Activated T-cell treated with anti-CD3 and anti-CD28 coated beads, Interleukin-2, amount 50 U/mL, for 24 hours (primary cell): ENCODE data around the gene SPPL2A.
"Not testable (repeated sequence)": the region's sequence is repeated elsewhere in the genome, so short reads cannot be mapped to it uniquely, and the experiment has no call there.

ENCODE experiments used
- DNase-seq: peaks from one replicate; pipeline ENCODE4 v3.0.0-alpha.2; 2020
- H3K27ac Mint-ChIP-seq: 2 replicates; pipeline ENCODE4 v1.8.0; 2020; ENCODE audit warnings: mild to moderate bottlenecking, mixed read lengths
- H3K27me3 Mint-ChIP-seq: 2 replicates; pipeline ENCODE4 v1.8.0; 2020; ENCODE audit warnings: mixed read lengths
- H3K36me3 Mint-ChIP-seq: 2 replicates; pipeline ENCODE4 v1.8.0; 2020; ENCODE audit warnings: low read depth, mixed read lengths
- H3K4me1 Mint-ChIP-seq: 2 replicates; pipeline ENCODE4 v1.8.0; 2020; ENCODE audit warnings: low read depth, mixed read lengths
- H3K4me3 Mint-ChIP-seq: 2 replicates; pipeline ENCODE4 v1.8.0; 2020; ENCODE audit warnings: mild to moderate bottlenecking, moderate library complexity, mixed read lengths
- H3K9me3 Mint-ChIP-seq: 2 replicates; pipeline ENCODE4 v1.8.0; 2020; ENCODE audit warnings: mixed read lengths

The SPPL2A gene

DNA sequence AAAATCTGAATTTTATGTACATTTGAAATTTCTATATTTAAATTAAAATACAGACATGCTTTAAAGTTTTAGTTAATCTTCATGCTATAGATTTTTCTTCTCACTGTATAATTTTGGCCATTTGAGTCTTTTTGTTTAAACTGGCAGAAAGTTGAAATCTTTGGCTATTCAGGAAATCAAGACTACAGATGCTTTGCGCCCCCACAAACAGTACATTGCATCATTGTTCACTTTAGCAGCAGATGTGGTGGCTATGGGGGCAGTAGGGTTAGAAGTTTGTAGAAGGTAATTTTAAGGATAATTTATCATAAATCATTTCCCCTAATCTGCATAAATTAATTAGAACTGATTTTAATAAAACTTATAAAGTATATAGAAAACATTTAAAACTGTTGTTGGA lies 20.9 kb downstream of the SPPL2A start:
- DNase-seq = no peak
- Mint-ChIP-seq H3K27ac (no peak overlapping the region), H3K4me1 (no peaks in the 10 kb centered on the region), H3K27me3 (no peaks in the 10 kb centered on the region), H3K4me3 (no peak overlapping the region), H3K36me3 (peaks cover 61% of the 10 kb centered on the region), H3K9me3 (no peaks in the 10 kb centered on the region)

DNA sequence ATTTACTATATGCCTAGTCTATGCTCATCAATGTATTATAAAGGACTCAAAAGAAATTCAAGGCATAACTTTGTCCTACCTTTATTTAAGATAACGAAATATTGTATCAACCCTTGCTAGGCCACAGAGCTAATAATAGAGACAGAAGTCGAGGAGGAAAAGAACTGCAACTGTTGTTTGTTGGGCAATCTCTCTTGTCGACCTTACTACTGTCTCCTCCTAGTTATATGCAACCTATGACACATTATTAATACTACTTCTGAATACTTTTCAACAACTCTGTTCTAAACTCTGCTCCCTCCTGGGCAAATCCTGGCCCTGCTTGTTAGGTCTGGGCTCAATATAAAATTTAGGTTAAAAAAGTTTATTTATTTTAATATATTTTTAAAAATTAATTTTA lies 24.6 kb downstream of the SPPL2A start:
- Mint-ChIP-seq H3K36me3 (peaks cover 61% of the 10 kb centered on the region), H3K27me3 (no peaks in the 10 kb centered on the region), H3K27ac (no peak overlapping the region), H3K4me1 (no peaks in the 10 kb centered on the region), H3K4me3 (no peak overlapping the region), H3K9me3 (no peaks in the 10 kb centered on the region)
- DNase-seq = no peak

DNA sequence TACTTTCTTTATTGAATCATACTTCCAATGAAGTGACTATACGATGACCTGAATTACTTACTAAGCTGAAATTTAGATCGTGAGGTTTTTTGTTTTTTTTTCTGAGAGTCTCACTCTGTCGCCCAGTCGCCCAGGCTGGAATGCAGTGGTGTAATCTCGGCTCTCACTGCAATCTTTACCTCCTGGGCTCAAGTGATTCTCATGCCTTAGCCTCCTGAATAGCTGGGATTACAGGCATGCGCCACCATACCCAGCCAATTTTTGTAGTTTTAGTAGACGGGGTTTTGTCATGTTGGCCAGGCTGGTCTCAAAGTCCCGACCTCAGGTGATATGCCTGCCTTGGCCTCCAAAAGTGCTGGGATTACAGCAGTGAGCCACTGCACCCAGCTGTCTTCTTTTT lies 28.7 kb downstream of the SPPL2A start:
- H3K36me3 Mint-ChIP-seq = peaks cover 74% of the 10 kb centered on the region
- H3K9me3 Mint-ChIP-seq = no peaks in the 10 kb centered on the region

DNA sequence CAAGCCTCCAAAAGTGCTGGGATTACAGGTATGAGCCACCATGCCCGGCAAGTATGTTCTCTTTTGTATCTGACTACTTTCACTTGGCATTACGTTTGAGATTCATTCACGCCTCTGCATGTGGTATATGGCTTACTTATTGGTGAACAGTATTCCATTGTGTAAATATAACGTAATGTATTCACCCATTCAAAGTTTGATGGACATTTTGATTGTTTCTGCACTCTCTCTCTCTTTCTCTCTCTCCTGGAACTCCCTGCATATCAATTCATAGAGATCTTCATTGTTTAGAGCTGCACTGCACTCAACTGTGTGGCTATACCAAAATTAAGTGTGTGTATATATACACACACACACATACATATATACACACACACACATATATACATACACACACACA lies 30.4 kb downstream of the SPPL2A start:
- Mint-ChIP-seq H3K36me3 (peaks cover 78% of the 10 kb centered on the region), H3K9me3 (no peaks in the 10 kb centered on the region), H3K27ac (no peak overlapping the region), H3K4me3 (no peak overlapping the region), H3K4me1 (no peaks in the 10 kb centered on the region), H3K27me3 (no peaks in the 10 kb centered on the region)
- no peak for DNase-seq

More for the DNA sequence above, 28.7 kb downstream of the SPPL2A start:
- no peak for DNase-seq
- no peak overlapping the region for H3K4me3 Mint-ChIP-seq
- H3K27me3 Mint-ChIP-seq = no peaks in the 10 kb centered on the region
- H3K4me1 Mint-ChIP-seq = no peaks in the 10 kb centered on the region
- H3K27ac Mint-ChIP-seq = peak overlapping the region; percentile 27

DNA sequence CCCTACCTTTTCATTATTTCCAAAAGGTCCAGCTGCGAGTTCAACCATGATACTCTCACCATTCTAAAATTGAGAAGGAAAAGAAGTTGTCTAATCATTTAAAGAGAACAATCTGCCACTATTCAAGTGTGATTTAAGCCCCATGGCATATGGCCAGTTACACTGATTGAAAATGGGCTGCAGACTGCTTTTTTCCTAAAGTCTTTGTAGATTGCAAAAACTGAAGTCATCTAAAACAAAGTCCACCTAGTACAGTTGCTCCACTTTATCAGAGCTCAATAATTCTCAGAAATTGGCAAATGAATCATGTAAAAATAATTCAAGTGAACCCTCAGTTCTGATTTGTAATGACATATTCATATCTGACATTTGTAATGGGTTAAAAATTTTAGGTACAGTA lies 39.2 kb downstream of the SPPL2A start:
- Mint-ChIP-seq H3K4me3 (no peak overlapping the region), H3K27me3 (no peaks in the 10 kb centered on the region), H3K9me3 (no peaks in the 10 kb centered on the region), H3K4me1 (peaks cover 11% of the 10 kb centered on the region), H3K27ac (peak overlapping the region; percentile 71), H3K36me3 (peaks cover 75% of the 10 kb centered on the region)
- no peak for DNase-seq

DNA sequence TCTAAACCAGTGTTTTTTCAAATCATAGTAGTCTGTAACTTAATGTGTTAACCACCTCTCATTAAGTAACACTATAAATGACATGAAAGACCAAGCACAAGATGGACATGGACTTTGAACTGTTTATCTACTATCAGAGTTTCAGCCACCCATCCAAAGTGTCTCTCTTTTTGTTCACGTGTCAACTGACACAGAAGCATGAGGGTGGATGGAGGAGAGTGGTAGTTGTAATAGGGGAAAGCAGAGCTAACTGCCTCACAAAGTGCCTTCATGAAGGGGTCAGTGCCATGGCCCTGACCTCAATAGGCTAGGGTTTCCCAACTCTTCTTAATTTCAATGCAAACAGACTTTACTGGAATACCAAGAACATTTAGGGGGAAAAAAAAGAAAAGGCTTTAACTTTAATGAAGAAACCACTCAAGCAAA lies 46.8 kb downstream of the SPPL2A start:
- Mint-ChIP-seq H3K27me3 (no peaks in the 10 kb centered on the region), H3K4me1 (no peaks in the 10 kb centered on the region), H3K4me3 (no peak overlapping the region), H3K27ac (no peak overlapping the region), H3K9me3 (no peaks in the 10 kb centered on the region), H3K36me3 (peaks cover 64% of the 10 kb centered on the region)
- no peak for DNase-seq

DNA sequence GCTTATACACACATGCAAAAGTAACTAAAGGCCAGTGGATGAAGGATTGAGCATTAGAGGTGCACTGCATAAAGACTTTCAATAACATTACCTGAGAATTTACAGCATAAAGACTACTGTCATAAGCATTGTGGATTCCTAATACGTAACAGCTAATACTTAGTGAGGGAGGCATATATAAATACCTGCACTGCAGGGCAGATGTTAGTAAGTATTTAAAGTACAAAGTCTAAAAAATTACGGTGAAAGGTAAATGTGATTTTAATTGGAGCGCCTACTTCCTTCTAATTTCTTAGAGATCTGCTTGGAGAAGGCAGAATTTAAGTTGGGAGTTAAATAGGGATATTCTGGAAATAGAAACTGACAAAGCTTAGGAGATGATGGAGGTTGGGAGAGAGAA lies 53.5 kb downstream of the SPPL2A start:
- no peak overlapping the region for H3K27ac Mint-ChIP-seq
- no peaks in the 10 kb centered on the region for H3K4me1 Mint-ChIP-seq
- no peaks in the 10 kb centered on the region for H3K27me3 Mint-ChIP-seq
- H3K4me3 Mint-ChIP-seq = no peak overlapping the region
- H3K9me3 Mint-ChIP-seq = no peaks in the 10 kb centered on the region
- H3K36me3 Mint-ChIP-seq = peaks cover 55% of the 10 kb centered on the region
- no peak for DNase-seq

DNA sequence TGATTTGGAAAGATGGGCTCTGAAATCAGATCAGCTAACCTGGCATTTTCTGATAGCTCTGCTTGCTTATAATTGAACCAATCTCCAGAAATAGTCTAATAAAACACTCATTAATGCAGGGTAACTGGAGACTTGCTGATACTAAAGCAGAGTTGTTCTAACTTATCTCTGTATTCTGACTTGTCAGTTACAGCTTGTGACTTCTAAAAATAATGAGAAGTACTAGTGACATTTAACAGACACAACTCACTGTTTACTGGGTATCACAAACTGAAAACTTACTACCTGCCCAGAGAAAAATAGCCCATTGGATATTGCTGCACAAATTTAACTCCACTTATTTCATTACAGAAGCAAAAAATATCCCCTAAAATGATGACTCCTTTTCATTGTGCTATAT lies 54.9 kb downstream of the SPPL2A start:
- Mint-ChIP-seq H3K4me1 (no peaks in the 10 kb centered on the region), H3K27ac (no peak overlapping the region), H3K9me3 (no peaks in the 10 kb centered on the region), H3K36me3 (peaks cover 59% of the 10 kb centered on the region), H3K4me3 (no peak overlapping the region), H3K27me3 (no peaks in the 10 kb centered on the region)
- no peak for DNase-seq

DNA sequence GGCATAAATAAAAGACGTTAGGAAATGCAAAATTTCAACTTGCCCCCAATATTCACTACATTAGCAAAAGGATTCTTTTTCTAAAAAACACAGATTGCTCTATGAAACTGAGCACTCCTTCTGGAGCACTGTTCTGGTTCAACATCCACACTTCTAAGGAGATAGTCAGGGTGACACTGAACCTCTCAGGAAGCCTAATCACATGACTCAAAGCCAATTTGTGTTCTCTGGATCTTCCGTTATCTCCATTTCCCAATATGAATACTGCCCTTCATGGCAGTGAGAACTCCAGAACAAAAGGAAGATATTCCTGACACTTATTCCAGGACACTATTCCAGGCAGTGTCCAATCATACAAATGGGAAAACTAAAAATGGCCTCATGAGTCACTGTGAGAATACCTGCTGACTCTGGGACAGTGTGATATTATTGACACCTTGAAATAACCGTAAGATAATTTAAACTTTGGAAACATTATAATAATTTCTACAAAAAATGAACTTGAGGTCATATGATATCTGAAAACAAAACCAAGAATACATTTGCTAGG lies 57.6 kb downstream of the SPPL2A start:
- H3K27me3 Mint-ChIP-seq = no peaks in the 10 kb centered on the region
- H3K36me3 Mint-ChIP-seq = peaks cover 59% of the 10 kb centered on the region
- no peak overlapping the region for H3K27ac Mint-ChIP-seq
- no peak for DNase-seq
- H3K9me3 Mint-ChIP-seq = no peaks in the 10 kb centered on the region
- no peaks in the 10 kb centered on the region for H3K4me1 Mint-ChIP-seq
- no peak overlapping the region for H3K4me3 Mint-ChIP-seq

DNA sequence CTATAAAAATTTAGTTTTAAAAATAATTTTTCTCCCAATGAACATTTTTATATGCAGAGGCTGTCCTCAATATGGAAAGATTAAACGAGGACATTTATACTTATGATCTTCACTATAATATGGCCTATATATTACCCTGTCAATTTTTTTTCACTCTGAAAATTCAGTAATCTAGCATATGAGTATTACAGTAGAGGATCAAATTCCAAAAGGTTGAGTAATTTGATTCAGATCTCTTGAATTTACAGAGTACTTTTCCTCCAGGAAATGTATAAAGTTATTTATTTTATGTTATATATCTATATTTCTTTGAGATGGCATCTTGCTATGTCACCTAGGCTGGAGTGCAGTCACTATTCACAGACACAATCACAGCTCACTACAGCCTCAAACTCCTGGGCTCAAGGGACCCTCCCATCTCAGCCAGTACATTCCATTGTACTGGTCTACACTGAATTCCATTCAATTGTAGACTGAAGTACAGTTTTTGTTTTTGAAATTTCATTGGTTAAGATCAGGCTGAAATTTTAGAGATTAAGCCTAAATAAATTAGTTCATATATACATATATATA lies 62.7 kb downstream of the SPPL2A start:
- no peaks in the 10 kb centered on the region for H3K4me1 Mint-ChIP-seq
- no peak for DNase-seq

DNA sequence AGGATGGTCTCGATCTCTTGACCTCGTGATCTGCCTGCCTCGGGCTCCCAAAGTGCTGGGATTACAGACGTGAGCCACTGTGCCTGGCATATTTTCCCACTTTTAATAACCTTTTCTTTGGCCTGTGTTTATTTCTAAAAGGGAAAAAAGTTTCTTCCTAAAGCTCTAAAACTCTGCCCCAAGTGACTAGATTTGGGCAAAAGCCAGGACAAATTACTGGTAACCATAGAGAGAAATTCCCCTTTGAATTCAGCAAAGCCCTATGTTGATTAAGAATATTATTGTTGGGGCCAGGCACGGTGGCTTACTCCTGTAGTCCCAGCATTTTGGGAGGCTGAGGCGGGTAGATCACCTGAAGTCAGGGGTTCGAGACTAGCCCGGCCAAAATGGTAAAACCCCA lies 67.4 kb downstream of the SPPL2A start:
- no peaks in the 10 kb centered on the region for H3K9me3 Mint-ChIP-seq
- H3K4me3 Mint-ChIP-seq = no peak overlapping the region
- no peaks in the 10 kb centered on the region for H3K27me3 Mint-ChIP-seq
- H3K27ac Mint-ChIP-seq = no peak overlapping the region
- no peak for DNase-seq
- peaks cover 1% of the 10 kb centered on the region for H3K4me1 Mint-ChIP-seq
- peaks cover 9% of the 10 kb centered on the region for H3K36me3 Mint-ChIP-seq

More for the DNA sequence above, 62.7 kb downstream of the SPPL2A start:
- Mint-ChIP-seq H3K27me3 (no peaks in the 10 kb centered on the region), H3K36me3 (peaks cover 38% of the 10 kb centered on the region), H3K9me3 (no peaks in the 10 kb centered on the region), H3K4me3 (no peak overlapping the region), H3K27ac (no peak overlapping the region)

DNA sequence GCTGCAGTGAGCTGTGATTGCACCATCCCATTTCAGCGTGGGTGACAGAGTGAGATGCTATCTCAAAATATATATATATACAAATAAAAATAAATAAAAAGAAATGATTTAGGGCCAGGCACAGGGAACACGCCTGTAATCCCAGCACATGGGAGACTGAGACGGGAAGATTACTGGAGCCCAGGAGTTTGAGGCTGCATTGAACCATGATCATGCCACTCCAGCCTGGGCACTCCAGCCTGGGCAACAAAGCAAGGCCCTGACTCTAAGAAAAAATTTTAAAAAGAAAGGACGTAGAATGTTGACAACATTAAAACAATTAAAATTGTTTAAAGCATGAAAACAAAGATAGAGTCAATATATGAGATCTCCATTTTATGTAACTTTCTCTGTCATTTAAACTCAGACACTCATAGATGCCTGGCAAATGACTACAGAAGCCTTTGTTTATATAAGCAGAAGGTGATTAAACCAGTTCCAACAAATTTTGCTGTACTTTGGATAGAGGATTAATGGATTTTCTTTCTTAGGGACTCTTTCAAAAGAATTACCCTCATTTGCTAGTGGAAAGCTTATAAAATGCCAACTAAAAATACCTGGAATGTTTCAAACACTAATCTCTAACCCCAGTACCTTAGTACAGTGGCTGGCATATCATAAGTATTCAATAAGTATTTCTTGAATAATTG lies 68.3 kb downstream of the SPPL2A start:
- H3K27me3 Mint-ChIP-seq = no peaks in the 10 kb centered on the region
- DNase-seq = no peak
- H3K4me3 Mint-ChIP-seq = no peak overlapping the region
- H3K27ac Mint-ChIP-seq = no peak overlapping the region
- peaks cover 9% of the 10 kb centered on the region for H3K36me3 Mint-ChIP-seq
- H3K4me1 Mint-ChIP-seq = peaks cover 1% of the 10 kb centered on the region
- H3K9me3 Mint-ChIP-seq = no peaks in the 10 kb centered on the region

DNA sequence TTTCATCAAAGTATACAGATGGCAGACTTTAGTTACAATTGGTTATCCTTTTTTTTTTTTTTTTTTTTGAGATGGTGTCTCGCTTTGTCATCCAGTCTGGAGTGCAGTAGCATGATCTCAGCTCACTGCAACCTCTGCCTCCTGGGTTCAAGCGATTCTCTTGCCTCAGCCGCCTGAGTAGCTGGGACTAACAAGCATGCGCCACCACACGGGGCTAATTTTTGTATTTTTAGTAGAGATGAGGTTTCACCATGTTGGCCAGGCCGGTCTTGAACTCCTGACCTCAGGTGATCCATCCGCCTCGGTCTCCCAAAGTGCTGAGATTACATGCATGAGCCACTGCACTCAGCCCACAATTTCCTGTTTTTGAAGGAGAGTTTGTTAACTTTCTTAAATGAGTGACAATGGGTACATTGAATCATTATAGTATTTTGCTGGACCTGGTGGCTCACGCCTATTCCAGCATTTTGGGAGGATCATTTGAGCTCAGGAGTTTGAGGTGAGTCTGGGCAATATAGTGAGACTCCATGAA lies 70.8 kb downstream of the SPPL2A start:
- H3K9me3 Mint-ChIP-seq, DNase-seq, H3K27ac Mint-ChIP-seq, H3K4me3 Mint-ChIP-seq, H3K27me3 Mint-ChIP-seq, H3K4me1 Mint-ChIP-seq, H3K36me3 Mint-ChIP-seq: not testable (repeated sequence)

DNA sequence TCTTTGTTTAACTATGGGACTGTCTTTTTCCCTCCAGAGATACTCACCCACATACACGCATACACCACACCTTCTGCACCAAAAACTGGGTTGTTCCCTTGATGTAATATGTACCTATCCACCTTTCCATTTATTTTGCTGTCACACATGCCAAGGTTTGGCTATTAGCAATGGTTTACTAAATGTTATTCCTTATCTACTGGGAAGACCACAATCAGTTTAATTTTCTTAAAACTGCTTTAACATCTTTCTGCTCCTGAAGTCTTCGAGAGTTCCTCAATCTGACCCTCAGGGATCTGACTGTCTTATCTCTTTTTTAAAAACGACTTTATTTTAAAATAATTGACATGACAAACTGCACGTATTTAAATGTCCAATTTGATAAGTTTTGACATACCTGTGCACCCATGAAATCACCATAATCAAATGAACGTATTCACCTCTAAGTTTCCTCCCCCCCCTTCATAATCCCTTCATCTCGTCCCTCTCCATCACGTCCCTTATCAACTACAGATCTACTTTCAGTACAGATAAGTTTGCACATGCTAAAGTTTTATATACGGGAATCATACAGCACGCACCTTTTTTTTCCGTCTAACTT lies 78.1 kb downstream of the SPPL2A start:
- Mint-ChIP-seq H3K27ac (peak overlapping the region; percentile 99), H3K4me1 (peaks cover 46% of the 10 kb centered on the region), H3K9me3 (no peaks in the 10 kb centered on the region), H3K4me3 (peak overlapping the region; percentile 100), H3K36me3 (peaks cover 47% of the 10 kb centered on the region), H3K27me3 (no peaks in the 10 kb centered on the region)
- no peak for DNase-seq
